HL-60/S4 (cell line): ENCODE results near the gene DLG2.

ENCODE experiments used
- in situ Hi-C: fragments of 300-500 bp; cut with MboI; formaldehyde crosslinking; loops from 2 replicates; pipeline ENCODE4 v1.14.3; 2022; ENCODE audit warnings: low sequenced_read_pairs

Gene DLG2

DNA sequence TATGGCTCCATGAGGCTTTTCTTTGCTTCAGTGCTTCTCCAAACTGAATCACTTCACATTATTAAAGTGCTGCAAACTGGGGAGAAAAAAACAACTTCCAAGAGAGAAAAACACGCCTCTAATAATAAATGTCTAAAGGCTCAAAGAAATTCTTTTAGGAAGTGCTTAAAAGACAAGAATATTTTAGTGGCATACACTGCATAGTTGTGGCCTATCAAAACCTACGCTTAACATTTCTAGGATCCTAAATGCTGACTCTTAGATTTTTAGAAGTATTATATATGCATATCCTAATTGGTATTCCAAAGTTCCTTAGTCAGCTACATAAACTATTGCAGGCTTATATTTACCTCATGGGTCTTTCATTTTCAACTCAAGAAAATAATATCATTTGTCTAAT, 1462.0 kb downstream of the DLG2 start:
- in situ Hi-C loops = no loop called here

DNA sequence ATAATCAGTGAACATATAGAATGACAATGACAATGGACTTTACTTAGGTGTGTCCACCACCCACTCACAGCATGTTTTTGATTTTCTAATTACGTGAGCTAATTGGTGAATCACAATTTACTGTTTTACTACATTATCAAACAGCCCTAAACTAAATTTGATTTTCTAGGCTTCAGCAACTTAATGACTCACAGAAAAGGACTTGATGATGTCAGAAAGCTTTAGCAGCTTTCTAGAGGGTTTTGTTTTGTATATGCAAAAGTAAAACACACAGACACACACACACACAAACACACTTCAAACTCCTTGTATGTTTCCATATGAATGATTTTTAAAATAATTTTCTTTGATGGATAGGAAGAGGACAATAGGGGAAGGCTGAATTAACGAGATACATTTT, 1462.4 kb downstream of the DLG2 start:
- in situ Hi-C loops = no loop called here

DNA sequence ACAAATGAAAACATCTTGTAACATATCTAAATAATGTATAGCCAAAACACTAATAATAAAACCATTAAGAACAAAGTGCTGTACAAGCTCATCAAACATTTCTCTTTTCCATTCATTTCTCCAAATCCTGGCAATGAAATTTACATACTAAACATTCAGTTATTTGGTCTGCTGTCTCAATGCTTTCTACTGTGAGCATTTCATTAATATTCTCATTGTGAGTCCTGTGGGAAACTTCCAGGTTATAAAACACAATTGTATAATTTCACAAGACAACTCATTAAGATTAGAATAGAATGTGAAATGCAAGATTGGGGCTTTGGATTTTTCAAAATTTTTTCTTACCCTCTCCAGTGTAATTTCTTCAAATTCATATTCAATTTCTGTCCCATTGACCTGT, 1464.0 kb downstream of the DLG2 start:
- in situ Hi-C loops = no loop called here

DNA sequence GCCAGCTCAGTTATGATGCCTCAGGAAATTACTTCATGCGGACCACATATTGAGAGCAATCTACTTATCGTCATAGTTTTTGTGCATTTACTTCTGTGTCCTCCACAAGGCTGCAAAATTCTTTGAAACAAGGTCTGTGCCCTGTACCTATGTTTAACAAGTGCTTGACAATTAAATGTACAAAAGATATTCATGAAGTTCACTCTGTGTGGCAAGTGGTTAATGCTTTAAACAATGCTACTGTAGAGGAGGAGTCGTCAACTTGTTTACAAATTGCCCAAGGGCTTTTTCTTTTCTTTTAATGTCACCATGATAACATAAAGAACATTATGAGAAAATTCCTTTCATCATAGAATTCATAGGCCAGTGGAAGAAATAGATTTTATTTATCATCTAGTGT, 1469.5 kb downstream of the DLG2 start:
- in situ Hi-C loops = no loop called here

DNA sequence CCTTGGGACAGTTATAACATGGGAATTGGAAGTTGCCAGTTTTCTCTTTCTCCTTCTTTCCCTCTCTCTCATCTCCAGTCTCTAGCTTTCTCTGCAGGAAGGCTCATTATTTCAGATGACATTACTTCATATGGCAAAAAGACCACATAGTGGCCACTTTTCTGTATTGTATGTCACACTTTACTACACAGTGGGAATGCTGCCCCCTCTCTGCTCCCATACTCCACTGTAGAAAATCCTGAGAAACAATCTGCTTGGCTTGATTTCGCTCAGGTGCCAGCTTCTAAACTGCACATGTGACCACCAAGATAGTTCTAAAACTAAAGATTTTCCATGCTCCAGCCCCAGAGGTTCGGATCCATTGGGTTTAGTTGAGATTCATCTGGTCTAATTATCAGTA, 1480.3 kb downstream of the DLG2 start:
- in situ Hi-C loops = no loop called here

DNA sequence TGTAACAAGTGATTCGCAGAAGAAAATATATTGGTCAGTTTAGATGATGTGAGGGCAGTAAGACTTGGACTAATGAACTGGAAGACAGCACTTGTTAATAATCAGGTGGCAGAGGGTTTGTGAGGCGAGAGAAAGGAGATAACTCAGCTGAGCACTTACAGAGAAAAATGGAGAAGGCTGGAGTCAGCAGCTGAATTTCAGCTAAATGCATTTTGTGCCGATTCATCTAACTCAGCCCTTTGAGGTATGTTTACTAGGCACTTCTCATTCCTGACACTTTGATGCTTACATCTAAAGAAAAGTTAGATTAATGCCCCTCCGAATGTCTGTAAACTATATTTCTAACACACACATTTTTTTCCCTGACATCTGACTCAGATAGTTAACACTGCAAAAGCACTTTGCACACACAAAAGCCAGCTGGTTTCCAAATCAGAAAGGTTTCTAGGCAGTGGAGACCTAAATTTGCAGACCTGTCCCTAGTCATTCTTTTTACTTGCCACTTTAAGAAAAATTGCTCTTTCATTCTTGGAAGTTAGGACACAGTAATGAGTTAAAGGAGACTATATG, 1481.4 kb downstream of the DLG2 start:
- in situ Hi-C loops = no loop called here

DNA sequence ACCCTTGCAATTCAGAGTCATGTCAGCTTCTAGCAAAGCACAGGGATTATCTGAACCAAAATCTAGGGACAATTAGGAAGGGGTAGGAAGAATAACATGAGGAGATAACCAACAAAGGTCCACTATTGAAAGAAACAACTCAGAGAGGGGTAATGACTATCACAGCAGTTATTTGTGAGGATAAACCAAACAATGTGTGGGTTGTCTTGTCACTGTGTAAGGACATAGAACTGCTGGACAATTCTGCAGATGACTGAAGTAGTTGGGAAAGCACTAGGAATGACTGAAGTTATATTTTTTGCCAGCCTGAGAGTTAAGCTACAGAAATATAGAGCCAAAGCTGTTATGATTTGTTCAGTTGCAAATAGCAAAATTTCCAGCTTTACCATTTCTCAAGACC, 1482.6 kb downstream of the DLG2 start:
- in situ Hi-C loops = no loop called here

DNA sequence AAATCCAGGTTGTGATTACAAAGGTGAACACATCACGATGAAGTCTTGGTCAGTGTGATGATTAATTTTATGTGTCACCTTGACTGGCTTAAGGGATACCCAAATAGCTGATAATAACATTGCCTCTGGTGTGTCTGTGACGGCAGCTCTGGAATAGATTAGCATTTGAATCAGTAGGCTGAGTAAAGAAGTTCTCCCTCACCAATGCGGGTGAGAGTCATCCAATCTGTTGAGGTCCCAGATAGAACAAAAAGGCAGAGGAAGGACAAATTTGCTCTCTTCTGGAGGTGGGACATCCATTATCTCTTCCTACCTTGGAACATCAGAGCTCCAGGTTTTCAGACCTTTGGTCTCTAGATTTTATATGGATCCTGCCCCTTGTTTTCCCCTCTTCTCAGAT, 1484.7 kb downstream of the DLG2 start:
- in situ Hi-C loops = no loop called here

DNA sequence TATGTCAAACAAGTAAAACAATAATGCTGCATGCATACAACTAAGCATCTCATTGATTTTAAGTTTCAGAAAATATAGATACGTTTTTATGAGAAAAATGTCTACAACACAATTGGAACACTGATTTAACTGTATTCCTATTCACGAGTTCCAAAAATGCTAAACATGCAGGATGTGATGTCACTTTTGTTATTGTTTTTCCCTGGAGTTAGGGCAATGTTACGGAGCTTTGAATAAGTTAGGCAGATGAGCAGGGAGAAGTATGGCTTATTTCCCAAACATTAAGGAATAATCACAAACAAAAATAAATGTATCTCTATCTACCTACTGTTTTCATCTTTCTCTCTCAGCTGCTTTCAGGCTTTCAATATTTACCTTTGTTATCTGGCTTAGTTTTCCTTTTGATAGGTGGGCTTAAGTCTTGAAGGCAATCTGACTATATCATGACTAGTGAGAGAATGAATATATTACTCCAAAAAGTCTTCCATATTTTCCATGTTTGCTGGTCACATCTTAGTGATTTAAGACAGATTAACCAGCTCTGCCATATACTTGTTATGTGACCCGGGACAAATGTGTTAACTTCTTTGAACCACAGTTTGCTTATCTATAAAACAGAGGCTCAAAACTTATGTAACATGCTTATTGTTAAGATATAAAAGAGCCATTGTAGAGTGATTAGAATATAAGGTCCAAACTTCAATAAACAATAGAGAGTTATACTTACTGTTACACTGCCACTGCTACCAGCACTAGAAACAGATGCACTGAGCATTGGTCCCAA, 1486.6 kb downstream of the DLG2 start:
- in situ Hi-C loops = no loop called here

DNA sequence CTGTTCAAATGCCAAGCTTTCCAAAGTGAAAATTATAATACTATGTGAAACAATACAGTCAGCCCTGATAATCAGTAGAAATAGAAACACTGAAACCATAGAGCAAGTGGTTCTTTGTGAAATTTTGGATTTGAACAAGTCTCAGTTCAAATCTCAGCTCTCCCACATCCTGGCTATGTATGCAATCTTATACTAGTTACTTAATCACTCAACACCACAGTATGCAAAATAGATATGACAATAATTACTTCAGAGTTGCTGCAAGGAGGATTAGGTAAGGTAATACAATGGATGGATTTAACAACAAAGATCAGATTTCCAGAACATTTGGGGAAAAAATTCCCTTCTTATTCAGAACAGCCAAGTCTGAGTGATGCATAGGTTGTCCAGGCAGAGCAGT, 1489.2 kb downstream of the DLG2 start:
- in situ Hi-C loops = no loop called here

DNA sequence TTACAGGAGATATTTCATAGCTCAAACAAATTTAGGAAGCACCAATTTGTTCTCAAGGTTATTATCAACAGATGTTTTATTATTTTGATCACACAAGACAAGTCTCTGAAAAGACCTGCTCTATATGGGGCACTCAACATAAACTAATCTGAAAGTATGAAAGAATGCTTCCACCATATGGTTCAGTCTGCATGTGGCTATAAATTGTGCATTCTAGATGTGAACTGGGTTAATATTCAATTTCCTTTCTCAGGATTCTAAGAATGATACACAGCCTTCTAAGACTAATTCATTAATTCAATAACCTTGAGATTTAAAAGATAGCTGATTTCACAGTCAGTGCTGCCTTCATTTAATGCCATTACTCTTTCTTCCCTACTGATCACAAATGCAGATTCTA, 1489.6 kb downstream of the DLG2 start:
- in situ Hi-C loops = no loop called here

DNA sequence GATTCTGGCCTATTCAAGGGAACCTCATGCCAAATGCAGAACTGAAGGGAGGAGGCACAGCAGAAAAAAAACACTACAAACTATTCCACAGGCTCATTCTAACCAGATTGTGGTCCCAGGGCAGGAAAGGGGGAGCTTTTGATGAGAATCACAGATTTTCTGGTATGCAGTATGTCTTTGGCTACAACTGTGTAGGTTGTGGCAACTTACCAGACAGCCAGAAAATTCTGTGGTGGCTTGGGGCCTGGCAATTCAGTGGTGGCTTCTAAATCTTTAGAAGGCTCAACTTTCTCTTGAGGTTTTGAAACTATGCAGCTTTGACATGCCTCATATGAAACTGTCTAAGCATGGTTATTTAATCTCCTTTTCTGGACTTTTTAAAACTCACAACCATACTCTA, 1490.2 kb downstream of the DLG2 start:
- in situ Hi-C loops = no loop called here

DNA sequence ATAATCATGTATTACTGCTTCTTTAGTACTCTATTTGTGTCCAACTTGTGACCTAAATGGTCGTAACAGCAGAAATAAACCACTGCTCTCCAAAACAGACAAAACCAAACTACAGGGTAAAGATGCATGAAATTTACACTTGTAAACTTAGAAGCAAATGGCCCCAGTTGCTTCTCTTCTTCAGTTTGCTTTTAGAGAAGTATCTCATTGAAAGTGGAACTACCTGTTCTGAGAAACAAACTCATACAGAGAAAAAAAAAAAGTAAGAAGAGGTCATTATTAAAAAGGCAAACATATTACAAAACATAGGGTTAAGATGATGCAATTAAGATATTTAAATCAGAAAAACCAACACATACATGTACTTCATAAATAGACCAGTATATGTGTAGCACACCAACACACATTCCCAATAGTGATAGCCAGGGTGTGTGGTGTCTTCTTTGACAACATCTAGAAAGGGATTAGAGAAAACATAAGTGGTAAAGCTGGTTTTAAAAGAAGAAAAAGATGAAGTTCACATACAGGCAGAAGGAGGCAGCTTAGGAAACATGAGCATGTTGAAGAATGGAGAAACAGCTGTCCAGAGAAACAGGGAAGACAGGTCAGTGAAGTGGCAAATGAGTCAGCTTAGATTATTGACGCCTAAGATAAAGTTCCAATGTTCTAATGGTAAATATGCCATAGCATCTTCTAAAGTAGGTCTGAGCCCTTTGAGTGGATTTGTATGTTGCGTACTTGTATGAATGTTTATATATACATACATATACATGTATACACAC, 1496.3 kb downstream of the DLG2 start:
- in situ Hi-C loops = no loop called here

DNA sequence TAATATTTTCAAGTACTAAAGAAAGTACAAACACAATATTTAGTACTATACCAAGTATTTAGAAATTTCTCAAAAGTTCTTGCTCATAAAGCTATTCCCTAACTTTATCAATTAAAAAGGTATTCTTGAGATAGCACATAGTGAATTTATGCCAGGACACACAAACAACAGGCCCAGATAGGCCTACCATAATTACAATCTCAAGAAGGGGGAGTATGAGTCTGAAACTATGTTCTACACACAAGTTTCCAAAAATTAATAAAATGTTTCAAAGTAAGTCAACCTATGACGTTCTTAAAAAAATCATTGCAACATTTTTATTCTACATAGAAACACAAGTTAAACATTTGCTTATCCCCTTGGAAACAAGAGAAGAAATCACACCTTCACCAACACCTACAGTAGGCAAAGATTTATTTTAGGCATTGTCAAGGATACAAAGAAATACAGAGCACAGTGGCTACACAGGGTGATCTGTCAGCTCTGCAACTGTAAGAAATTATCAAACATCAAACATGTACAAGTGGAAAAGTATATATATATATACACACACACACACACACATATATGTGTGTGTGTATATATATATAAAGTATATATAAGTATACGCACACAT, 1497.1 kb downstream of the DLG2 start:
- in situ Hi-C loops = no loop called here

DNA sequence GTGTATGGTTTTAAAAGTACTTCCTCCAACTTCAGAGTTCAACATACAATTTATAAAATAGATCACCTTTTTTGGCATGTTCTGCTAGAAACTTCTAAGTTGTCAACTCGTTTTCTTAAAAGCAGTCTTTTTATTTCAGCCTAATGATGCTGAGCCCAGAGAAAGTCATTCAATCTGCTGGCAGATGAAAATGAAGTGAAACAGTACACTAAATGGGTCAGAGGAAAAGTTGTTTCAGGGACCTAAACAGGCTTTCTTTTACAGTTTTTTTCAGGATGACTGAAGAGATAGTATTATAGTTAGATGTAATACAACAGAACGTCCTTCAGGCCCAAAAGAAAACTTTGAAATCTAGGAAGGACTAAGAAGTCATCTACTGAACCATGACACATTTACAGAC, 1498.3 kb downstream of the DLG2 start:
- in situ Hi-C loops = no loop called here

DNA sequence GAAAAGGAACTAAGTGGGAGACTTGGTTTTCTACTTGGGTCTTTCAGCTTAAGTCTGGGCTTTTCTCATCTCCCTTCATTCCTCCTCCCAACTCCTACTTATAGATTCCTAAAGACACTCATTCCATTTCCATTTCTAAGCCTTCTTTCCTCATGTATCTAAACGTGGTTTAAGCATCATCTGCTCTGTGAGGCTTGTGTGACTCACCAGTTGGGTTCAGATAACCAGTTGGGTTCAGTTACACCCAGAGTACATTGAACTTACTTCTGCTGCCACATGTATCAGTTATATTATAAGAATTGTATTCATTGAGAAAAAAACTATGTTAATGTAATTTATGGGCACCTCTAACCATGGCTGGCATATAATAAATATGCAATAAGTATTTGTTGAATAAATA, 1509.8 kb downstream of the DLG2 start:
- in situ Hi-C loops = no loop called here

DNA sequence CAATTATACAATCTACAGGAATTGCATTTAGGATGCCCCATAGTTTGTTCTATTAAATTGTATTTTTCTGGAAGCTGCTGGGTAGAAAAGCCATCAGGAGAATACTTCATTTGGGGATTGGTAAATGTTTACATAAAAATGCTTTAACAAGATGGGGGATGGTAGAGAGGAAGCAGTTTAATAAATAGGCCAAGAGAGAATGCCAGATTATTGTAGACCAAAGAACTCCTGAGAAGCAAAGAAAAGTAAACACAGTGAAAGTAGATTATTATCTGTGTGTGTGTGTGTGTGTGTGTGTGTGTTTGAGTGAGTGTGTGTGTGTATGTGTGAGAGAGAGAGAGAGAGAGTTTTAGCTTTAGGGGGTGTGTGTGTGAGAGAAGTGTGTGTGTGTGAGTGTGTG, 1520.6 kb downstream of the DLG2 start:
- in situ Hi-C loops = no loop called here

DNA sequence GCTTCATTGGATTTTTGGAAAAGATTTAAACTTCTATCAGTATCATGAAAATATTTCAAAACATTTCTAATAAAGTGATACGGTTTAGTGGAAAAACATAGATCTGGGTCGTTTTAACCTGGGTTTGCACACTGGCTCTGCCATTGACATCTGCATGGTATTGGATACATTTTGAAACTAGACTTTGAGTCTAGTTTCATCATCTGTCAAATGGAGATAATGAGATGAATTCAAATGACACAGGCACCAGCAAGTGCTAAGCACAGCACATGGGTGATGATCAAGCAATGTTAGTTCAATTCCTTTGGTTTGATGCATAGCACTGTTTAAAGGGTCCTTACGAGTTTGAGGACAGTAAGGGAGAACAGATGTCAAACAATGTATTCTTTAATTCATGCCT, 1522.0 kb downstream of the DLG2 start:
- in situ Hi-C loops = no loop called here

DNA sequence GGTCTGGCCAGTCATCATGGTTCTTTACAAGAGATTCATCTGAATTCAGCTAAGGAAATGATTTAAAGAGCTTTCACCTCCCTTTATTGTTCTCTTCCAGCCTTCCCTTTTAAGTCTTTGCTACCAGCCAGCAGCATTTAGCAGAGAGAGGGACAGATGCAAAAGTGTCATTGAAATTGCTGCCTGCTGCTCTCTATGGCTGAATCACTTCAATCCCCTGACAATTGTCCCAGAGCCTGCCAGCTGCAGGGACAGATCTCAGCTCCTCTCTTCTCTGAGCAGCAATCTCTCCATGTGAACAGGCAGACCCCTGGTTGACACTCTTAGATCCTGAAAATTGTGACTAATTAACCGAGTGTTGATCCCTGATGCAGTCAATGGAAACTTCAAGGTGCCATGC, 1524.0 kb downstream of the DLG2 start:
- in situ Hi-C loops = no loop called here

DNA sequence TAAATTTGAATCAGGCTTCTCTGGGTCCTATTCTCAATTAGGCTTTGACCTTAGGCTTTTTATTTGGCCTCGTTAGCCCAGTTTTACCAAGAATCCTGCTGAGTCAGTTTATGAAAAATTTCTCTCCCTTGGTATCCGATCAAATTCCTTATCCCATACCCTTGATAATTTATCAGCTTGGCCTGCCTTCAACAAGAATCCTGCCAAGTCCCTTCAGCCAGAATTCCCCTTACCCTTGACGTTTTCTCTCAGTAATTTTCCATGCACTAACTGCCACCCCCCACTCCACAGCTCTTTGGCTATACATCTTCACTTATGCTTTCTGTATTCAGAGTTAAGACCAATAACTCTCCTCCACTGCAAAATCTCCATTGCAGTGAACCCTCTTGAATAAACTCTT, 1530.0 kb downstream of the DLG2 start:
- in situ Hi-C loops = no loop called here

DNA sequence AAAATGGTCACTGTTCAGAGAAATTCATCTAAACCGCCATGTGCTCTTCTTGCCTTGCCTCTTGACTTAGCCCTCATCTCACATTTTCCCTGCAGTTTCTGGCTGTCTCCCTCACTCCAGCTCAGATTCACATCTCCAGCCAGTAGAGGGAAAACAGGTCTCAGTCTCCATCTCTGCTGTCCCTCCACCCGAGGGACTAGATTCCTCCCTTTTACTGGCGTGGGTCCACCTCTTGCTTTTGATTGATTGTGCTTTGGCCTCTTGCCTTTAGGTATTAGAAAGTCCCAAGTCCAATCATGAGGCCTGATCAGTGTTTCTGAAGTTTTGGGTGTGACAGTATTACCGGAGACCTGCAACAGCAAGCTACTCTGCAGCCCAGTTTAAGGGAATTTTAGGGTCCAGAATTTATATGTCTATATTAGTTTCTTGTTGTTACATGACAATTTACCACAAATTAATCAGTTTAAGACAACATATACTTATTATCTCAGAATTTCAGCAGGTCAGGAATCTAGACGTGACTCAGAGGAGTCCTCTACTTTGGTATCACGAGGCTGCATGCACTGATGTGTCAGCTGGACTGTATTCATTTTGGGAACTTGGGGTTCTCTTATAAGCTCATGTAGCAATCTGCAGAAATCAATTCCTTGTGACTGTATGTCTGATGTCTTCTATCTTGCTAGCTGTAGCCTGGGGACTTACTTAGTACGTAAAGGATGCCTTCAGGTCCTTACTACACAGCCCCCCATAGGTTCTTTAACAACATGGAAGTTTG, 1535.7 kb downstream of the DLG2 start:
- in situ Hi-C loops = no loop called here
